Upper lobe of right lung (tissue), 1 donor: Measurements from ENCODE around the gene CCL21. TPM values are rescaled to one million over a fixed set of nuclear protein-coding genes. Genes with fewer than 3 reads are reported as not detected.

Experiments used
- ATAC-seq: fragments of 200-7000 bp; cut with Tn5 transposase; one replicate; pipeline ENCODE4 v1.9.1; 2020; ENCODE audit warnings: mild to moderate bottlenecking, moderate library complexity
- DNase-seq: peaks from one replicate; pipeline ENCODE4 v3.0.0-alpha.2; 2020
- H3K27ac ChIP-seq: fragments of 200-600 bp; one replicate; pipeline ENCODE4 v1.8.0; 2022
- H3K27me3 ChIP-seq: fragments of 200-600 bp; one replicate; pipeline ENCODE4 v1.8.0; 2022; ENCODE audit warnings: mild to moderate bottlenecking
- H3K36me3 ChIP-seq: fragments of 200-600 bp; one replicate; pipeline ENCODE4 v1.8.0; 2022
- H3K4me1 ChIP-seq: fragments of 200-600 bp; one replicate; pipeline ENCODE4 v1.8.0; 2022
- H3K4me3 ChIP-seq: fragments of 200-600 bp; one replicate; pipeline ENCODE4 v1.8.0; 2022; ENCODE audit warnings: mild to moderate bottlenecking
- H3K9me3 ChIP-seq: fragments of 200-600 bp; one replicate; pipeline ENCODE4 v1.8.0; 2022
- CTCF ChIP-seq: fragments of 200-600 bp; IDR thresholded peaks from one replicate; pipeline ENCODE4 v1.8.0; 2022; ENCODE audit warnings: antibody characterized with exemption
- intact Hi-C: fragments of 100-400 bp; cut with DNase I; formaldehyde crosslinking; loops from one replicate; pipeline ENCODE4 v1.11.0; 2022
- total RNA-seq: library from RNA; stranded (reverse); fragmentation: NEBNext Ultra II Directional; extraction: Animal tissue kit (Norgen Biotek cat#: 25700); gene quantifications from one replicate; pipeline ENCODE4 v1.2.1, GENCODE V29; 2021
- donor health status: DM: no; HTN: yes; CAD: no; lungs with severe emphysema.

CCL21 gene
- total RNA-seq, 1 donor from 2014 or later: 37.7 TPM

- Histone ChIP-seq H3K27ac (no peak overlapping the region), H3K4me1 (no peaks in the 10 kb centered on the region), H3K27me3 (no peaks in the 10 kb centered on the region), H3K9me3 (no peaks in the 10 kb centered on the region), H3K4me3 (no peak overlapping the region), H3K36me3 (no peaks in the 10 kb centered on the region)
- ATAC-seq: peak; percentile 83
- peak; percentile 61 for TF ChIP-seq CTCF
- no peak for DNase-seq
- intact Hi-C loops: no loop called here
Observed at GRCh38 chr9:34675048-34675714, 34.8 kb downstream of the CCL21 start.

GRCh38 chr9:34674440-34674839, 35.5 kb downstream of the CCL21 start:
- no peak for TF ChIP-seq CTCF
- Histone ChIP-seq H3K36me3 (no peaks in the 10 kb centered on the region), H3K27me3 (no peaks in the 10 kb centered on the region), H3K4me3 (no peak overlapping the region), H3K9me3 (no peaks in the 10 kb centered on the region), H3K27ac (no peak overlapping the region), H3K4me1 (no peaks in the 10 kb centered on the region)
- intact Hi-C loops: no loop called here
- no peak for ATAC-seq
- DNase-seq: no peak

- Histone ChIP-seq H3K4me1 (peaks cover 5% of the 10 kb centered on the region), H3K9me3 (no peaks in the 10 kb centered on the region), H3K27ac (no peak overlapping the region), H3K4me3 (no peak overlapping the region), H3K36me3 (no peaks in the 10 kb centered on the region), H3K27me3 (no peaks in the 10 kb centered on the region)
- intact Hi-C loops: no loop called here
- DNase-seq (no peak), ATAC-seq (no peak)
- TF ChIP-seq CTCF: no peak
Observed at GRCh38 chr9:34671307-34671706, 38.6 kb downstream of the CCL21 start.

GRCh38 chr9:34669809-34670562, 40.0 kb downstream of the CCL21 start:
- no peak for DNase-seq
- TF ChIP-seq CTCF: no peak
- no peaks in the 10 kb centered on the region for H3K27me3 ChIP-seq
- no peak overlapping the region for H3K4me3 ChIP-seq
- H3K9me3 ChIP-seq: no peaks in the 10 kb centered on the region
- peaks cover 7% of the 10 kb centered on the region for H3K4me1 ChIP-seq
- ATAC-seq: no peak
- intact Hi-C loops: no loop called here
- H3K27ac ChIP-seq: no peak overlapping the region
- no peaks in the 10 kb centered on the region for H3K36me3 ChIP-seq

- Histone ChIP-seq H3K27me3 (no peaks in the 10 kb centered on the region), H3K4me3 (peak overlapping the region; percentile 73), H3K27ac (peak overlapping the region; percentile 96), H3K36me3 (no peaks in the 10 kb centered on the region), H3K9me3 (no peaks in the 10 kb centered on the region), H3K4me1 (peaks cover 15% of the 10 kb centered on the region)
- no peak for TF ChIP-seq CTCF
- intact Hi-C loops: no loop called here
- peak; percentile 93 for ATAC-seq
- DNase-seq: peak; percentile 97
Observed at GRCh38 chr9:34665381-34666250, 44.3 kb downstream of the CCL21 start.
